Measurements from ENCODE around the gene WNT5A. TPM values are rescaled to one million over a fixed set of nuclear protein-coding genes. Genes with fewer than 3 reads are reported as not detected.

WNT5A gene
- total RNA-seq, 1 experiment from 2014 or later = 1.1 TPM

DNA sequence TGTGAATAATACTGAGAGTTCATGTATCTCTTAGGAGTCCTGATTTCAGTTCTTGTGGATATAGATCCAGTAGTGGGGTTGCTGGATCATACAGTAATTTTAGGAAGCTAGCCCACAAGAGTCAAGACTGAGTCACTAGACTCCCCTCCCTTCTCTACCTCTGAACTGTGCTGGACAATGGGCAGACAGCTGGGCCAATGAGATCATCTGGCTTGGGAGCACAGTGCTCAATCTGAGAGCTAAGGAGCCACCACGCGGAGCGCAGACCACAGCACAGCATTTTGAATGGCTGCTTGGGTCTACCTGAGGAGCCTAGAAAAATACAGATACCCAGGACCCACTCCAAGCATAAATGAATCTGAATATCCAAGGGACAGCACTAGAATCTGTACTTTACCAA lies 32.5 kb downstream of the WNT5A start:
- Histone ChIP-seq H3K27ac (ENCODE audit: insufficient read length, low read depth, low read length) (no peak overlapping the region), H3K14ac (ENCODE audit: insufficient read depth, low read length) (no peak overlapping the region), H3T11ph (ENCODE audit: low read length) (no peak overlapping the region), H4K20me1 (ENCODE audit: control insufficient read depth, insufficient read depth, insufficient read length) (no peaks in the 10 kb centered on the region), H3K4ac (ENCODE audit: low read depth, low read length) (no peak overlapping the region), H4K5ac (ENCODE audit: insufficient read length, low read depth, low read length) (no peak overlapping the region), H3K27me3 (ENCODE audit: insufficient read depth, low read length) (no peaks in the 10 kb centered on the region), H3K79me1 (ENCODE audit: insufficient read depth, low read depth, low read length, poor library complexity, severe bottlenecking) (no peaks in the 10 kb centered on the region), H3K9me3 (ENCODE audit: control insufficient read depth, low read depth, low read length) (no peaks in the 10 kb centered on the region), H4K8ac (replicated peaks; ENCODE audit: insufficient read length, low read depth, low read length) (no peak overlapping the region), H2AFZ (ENCODE audit: low read length) (no peak overlapping the region), H2BK5ac (ENCODE audit: insufficient read length, low read length) (no peak overlapping the region), H3K4me2 (ENCODE audit: insufficient read depth, insufficient read length, low read length) (no peak overlapping the region), H3K79me2 (ENCODE audit: insufficient read depth, low read length) (no peaks in the 10 kb centered on the region), H3K18ac (ENCODE audit: insufficient read length, low read depth, low read length) (no peak overlapping the region), H2BK12ac (ENCODE audit: insufficient read length, low read depth, low read length) (no peak overlapping the region), H3K23me2 (ENCODE audit: insufficient read length, low read depth, low read length, poor library complexity, severe bottlenecking) (no peaks in the 10 kb centered on the region), H3K56ac (ENCODE audit: insufficient read length, low read depth, low read length) (no peak overlapping the region), H2BK15ac (ENCODE audit: low read depth, low read length) (no peak overlapping the region), H3K9ac (ENCODE audit: extremely low read depth, insufficient read length, low read length) (no peak overlapping the region), H2BK120ac (ENCODE audit: low read depth, low read length, poor library complexity, severe bottlenecking) (no peak overlapping the region), H4K91ac (ENCODE audit: insufficient read length, low read depth, low read length) (no peak overlapping the region), H2AK5ac (ENCODE audit: insufficient read length, low read length) (no peak overlapping the region), H3K4me1 (ENCODE audit: insufficient read depth, low read length) (no peaks in the 10 kb centered on the region), H2BK20ac (ENCODE audit: low read depth, low read length, poor library complexity, severe bottlenecking) (no peak overlapping the region), H3K23ac (ENCODE audit: insufficient read length, low read depth, low read length) (no peak overlapping the region)
- no CpG with 5 or more reads among the region's 3 CpGs for WGBS (ENCODE audit: extremely low coverage, insufficient read length, low lambda C conversion rate)
- Mint-ChIP-seq H3K36me3 (ENCODE audit: insufficient read depth in 1 of 3, low read depth in 3 of 3) (no peaks in the 10 kb centered on the region), H3K4me1 (no peaks in the 10 kb centered on the region), H3K27me3 (ENCODE audit: low read depth) (peaks cover 11% of the 10 kb centered on the region), H3K27ac (no peak overlapping the region), H3K9me3 (no peaks in the 10 kb centered on the region; a peak in 2 of 5 replicates), H3K4me3 (no peak overlapping the region)
- TF ChIP-seq, protein P1, sequence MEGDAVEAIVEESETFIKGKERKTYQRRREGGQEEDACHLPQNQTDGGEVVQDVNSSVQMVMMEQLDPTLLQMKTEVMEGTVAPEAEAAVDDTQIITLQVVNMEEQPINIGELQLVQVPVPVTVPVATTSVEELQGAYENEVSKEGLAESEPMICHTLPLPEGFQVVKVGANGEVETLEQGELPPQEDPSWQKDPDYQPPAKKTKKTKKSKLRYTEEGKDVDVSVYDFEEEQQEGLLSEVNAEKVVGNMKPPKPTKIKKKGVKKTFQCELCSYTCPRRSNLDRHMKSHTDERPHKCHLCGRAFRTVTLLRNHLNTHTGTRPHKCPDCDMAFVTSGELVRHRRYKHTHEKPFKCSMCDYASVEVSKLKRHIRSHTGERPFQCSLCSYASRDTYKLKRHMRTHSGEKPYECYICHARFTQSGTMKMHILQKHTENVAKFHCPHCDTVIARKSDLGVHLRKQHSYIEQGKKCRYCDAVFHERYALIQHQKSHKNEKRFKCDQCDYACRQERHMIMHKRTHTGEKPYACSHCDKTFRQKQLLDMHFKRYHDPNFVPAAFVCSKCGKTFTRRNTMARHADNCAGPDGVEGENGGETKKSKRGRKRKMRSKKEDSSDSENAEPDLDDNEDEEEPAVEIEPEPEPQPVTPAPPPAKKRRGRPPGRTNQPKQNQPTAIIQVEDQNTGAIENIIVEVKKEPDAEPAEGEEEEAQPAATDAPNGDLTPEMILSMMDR (conservative IDR thresholded peaks at IDR 0.05) = no peak
- no peak for DNase-seq

Data from H9 (cell line).